ENCODE measurements around the gene CHMP2A.

The CHMP2A gene

GRCh38 chr19:58536852-58537798 is 17.8 kb downstream of the CHMP2A start:
- DNase-seq: no peak

- no peak for DNase-seq
Observed at GRCh38 chr19:58535857-58536256, 19.0 kb downstream of the CHMP2A start.

- DNase-seq: no peak
Observed at GRCh38 chr19:58531034-58531840, 23.7 kb downstream of the CHMP2A start.

- DNase-seq: no peak
Observed at GRCh38 chr19:58529405-58529804, 25.5 kb downstream of the CHMP2A start.

GRCh38 chr19:58522709-58523108 is 32.2 kb downstream of the CHMP2A start:
- DNase-seq: no peak

- DNase-seq: no peak
Observed at GRCh38 chr19:58521651-58522050, 33.3 kb downstream of the CHMP2A start.

- no peak for DNase-seq
Observed at GRCh38 chr19:58520257-58520599, 34.7 kb downstream of the CHMP2A start.

GRCh38 chr19:58519355-58520256 is 35.3 kb downstream of the CHMP2A start, which contains the start of gene ZBTB45:
ZBTB45 (minus strand) TSS chr19:58519810; CDS start chr19:58517673, 2,137 bp downstream.
- peak; percentile 84 to 90 for DNase-seq

- peak; percentile 29 to 41 for DNase-seq
Observed at GRCh38 chr19:58519087-58519354, 35.9 kb downstream of the CHMP2A start.

GRCh38 chr19:58518256-58519086 is 36.4 kb downstream of the CHMP2A start:
- DNase-seq: no peak

GRCh38 chr19:58516964-58517833 is 37.7 kb downstream of the CHMP2A start:
- DNase-seq: no peak

- no peak for DNase-seq
Observed at GRCh38 chr19:58516246-58516836, 38.6 kb downstream of the CHMP2A start.

GRCh38 chr19:58515259-58515658 is 39.6 kb downstream of the CHMP2A start:
- no peak for DNase-seq

GRCh38 chr19:58514564-58515022 is 40.3 kb downstream of the CHMP2A start:
- DNase-seq: no peak

- peak; percentile 91 to 97 for DNase-seq
Observed at GRCh38 chr19:58513694-58514563, 41.0 kb downstream of the CHMP2A start.

GRCh38 chr19:58513213-58513693 is 41.7 kb downstream of the CHMP2A start:
- no peak for DNase-seq

GRCh38 chr19:58511353-58512208 is 43.3 kb downstream of the CHMP2A start, which contains the start of gene SLC27A5:
SLC27A5 (minus strand) TSS chr19:58511992; CDS start chr19:58511955, 37 bp downstream.
- DNase-seq: no peak

All from stimulated activated CD4-positive, alpha-beta T cell treated with anti-CD3 and anti-CD28 coated beads, Interleukin-4, amount 100 ng/mL, for 4 hours (primary cell).